ENCODE measurements around the gene GRIP1.

DNA sequence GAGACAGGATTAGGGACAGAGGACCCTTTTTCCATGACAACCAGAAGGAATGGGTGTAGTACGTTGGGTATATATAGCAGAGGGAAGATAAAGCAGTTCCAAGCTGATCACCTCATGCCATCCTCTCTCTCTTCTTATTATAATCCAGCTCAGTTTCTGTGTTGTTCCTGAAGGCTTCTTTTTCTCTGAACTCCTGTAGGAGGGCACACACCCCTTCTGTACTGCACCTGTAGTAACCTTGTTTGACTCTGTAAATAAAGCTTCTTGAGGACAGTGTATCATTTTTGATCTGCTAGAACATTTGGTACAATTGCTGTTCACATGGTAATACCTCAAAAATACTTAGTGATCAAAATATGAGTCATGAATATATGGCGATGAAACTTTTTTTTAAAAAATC lies 343.1 kb downstream of the GRIP1 start:
- TF ChIP-seq CTCF (IDR thresholded peaks at IDR 0.05) (no peak), JUN (CRISPR knock-in tag; IDR thresholded peaks at IDR 0.05) (no peak)

Data from WTC11 (cell line).